NT2/D1 (cell line): ENCODE results near the gene LDLRAD3.

ENCODE experiments used
- SUZ12 ChIP-seq: IDR thresholded peaks from 2 replicates; pipeline ENCODE4 v1.6.1; 2011; ENCODE audit not compliant: insufficient read length, insufficient read depth; ENCODE audit errors: extremely low read depth
- YY1 ChIP-seq: IDR thresholded peaks from 2 replicates; pipeline ENCODE4 v1.6.1; 2011; ENCODE audit not compliant: insufficient read length, insufficient read depth
- ZNF274 ChIP-seq: IDR thresholded peaks from 2 replicates; pipeline ENCODE4 v1.6.1; 2011; ENCODE audit warnings: mild to moderate bottlenecking, low read depth, low read length

- TF ChIP-seq SUZ12 (no peak), YY1 (no peak), ZNF274 (no peak)
Measured at GRCh38 chr11:36016263-36016662, 72.4 kb downstream of the LDLRAD3 start.
